ENCODE measurements around the gene LNX2.

LNX2 gene

DNA sequence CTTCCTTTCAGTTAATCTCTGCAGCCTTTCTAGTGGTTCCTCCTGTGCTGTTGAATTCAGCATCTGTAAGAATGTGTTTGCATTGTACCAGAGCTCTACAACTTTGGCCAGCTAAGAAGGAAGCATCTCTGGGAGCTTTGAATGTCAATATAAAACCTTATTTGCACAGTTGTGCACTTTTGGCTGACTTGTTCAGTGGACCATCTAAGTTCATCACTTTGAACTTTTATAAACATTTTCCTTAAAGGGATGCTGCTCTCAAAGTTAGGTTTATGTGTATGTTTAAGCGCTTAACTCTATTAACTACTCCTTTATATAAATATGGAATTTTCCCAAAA is 16.9 kb upstream of the LNX2 start:
- TF ChIP-seq, protein P1, sequence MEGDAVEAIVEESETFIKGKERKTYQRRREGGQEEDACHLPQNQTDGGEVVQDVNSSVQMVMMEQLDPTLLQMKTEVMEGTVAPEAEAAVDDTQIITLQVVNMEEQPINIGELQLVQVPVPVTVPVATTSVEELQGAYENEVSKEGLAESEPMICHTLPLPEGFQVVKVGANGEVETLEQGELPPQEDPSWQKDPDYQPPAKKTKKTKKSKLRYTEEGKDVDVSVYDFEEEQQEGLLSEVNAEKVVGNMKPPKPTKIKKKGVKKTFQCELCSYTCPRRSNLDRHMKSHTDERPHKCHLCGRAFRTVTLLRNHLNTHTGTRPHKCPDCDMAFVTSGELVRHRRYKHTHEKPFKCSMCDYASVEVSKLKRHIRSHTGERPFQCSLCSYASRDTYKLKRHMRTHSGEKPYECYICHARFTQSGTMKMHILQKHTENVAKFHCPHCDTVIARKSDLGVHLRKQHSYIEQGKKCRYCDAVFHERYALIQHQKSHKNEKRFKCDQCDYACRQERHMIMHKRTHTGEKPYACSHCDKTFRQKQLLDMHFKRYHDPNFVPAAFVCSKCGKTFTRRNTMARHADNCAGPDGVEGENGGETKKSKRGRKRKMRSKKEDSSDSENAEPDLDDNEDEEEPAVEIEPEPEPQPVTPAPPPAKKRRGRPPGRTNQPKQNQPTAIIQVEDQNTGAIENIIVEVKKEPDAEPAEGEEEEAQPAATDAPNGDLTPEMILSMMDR (conservative IDR thresholded peaks at IDR 0.05): no peak

DNA sequence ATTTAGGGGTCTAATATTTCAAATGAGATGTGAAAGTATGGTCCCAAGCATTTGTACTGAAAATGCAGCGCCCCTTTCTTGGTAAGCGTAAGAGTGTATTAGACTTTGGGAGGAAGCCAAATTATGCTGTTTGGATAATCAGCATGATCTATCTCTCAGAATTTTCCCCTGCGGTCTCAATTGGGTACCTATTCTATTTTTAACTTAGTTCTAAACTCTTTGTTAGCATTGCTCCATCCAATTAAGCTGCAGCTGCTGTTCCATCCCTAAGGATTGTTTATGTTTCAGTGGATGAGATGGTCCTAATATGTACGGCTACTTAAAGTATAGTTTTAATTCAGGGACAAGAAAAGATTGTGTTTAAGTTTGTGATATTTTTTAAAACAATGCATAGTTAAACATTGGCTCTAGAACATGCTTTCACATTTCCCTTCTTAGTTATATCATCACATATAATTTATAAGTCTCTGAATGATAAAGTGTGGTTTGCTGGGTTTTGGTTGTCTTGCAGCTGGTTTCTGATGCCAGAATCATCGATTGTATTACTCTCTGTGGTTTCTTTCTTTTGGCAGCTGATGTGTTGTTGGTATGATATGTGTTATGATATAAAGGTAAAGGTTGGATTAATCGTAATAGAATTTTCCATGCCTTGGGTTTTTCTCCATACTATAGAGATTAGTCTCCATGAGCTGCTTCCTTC is 16.4 kb upstream of the LNX2 start:
- H3K27ac ChIP-seq: peak overlapping the region; percentile 49
- TF ChIP-seq, protein P1 (conservative IDR thresholded peaks at IDR 0.05): no peak

More for the DNA sequence above, 16.9 kb upstream of the LNX2 start:
- peak overlapping the region; percentile 49 for H3K27ac ChIP-seq

DNA sequence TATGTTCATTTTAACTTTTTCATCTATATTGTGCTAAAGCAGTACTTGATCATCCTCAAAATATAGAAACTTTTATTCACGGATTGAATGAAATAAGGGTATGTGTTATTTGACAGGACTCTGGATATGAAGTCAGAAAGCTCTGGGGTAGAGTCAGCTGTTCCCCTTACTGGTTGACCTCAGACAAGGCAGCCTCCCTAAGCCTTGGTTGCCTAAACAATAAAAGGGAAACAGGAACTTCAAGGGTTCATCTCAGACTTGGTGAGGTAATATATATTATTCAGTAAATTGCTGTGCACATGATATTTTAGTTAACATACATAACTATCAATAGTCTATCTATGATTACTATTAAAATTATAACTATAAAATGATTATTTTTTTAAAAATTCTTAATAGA is 14.9 kb upstream of the LNX2 start:
- no peak overlapping the region for H3K27ac ChIP-seq
- TF ChIP-seq, protein P1 (conservative IDR thresholded peaks at IDR 0.05): no peak

DNA sequence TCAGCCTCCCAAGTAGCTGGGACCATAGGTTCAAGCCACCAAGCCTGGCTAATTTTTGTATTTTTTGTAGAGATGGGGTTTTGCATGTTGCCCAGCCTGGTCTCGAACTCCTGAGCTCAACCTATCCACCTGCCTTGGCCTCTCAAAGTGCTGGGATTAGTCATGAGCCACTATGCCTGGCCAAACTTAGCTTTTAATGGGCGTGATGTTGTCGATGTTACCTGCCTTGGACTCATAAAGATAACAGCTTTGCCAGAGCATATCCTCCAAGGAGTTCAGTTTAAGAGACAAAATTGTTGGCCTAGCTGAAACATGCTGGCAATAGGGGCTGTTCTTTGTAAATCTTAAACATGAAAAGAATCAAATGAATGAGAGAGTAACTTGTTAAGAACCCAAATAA is 14.5 kb upstream of the LNX2 start:
- TF ChIP-seq, protein P1 (conservative IDR thresholded peaks at IDR 0.05): no peak
- H3K27ac ChIP-seq: no peak overlapping the region

DNA sequence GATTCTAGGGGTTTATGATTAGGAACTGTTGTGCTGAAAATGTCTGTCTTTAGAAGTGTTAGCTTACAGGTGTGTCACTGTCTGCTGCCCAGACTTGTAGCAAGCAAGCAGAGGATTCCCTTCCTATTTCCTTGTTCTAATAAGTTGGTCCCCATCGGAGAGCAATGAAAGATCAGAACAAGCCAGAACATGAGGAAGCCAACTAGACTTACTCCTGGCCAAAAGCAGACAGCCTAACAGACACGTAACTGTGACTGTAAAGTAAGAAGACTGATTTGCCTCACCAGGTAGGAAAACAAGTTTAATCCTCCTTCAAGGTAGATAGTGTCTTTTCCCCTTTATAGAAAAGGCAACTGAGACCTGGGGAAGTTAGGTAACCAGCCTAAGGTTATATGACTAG is 13.9 kb upstream of the LNX2 start:
- TF ChIP-seq, protein P1 (conservative IDR thresholded peaks at IDR 0.05): no peak
- no peak overlapping the region for H3K27ac ChIP-seq

DNA sequence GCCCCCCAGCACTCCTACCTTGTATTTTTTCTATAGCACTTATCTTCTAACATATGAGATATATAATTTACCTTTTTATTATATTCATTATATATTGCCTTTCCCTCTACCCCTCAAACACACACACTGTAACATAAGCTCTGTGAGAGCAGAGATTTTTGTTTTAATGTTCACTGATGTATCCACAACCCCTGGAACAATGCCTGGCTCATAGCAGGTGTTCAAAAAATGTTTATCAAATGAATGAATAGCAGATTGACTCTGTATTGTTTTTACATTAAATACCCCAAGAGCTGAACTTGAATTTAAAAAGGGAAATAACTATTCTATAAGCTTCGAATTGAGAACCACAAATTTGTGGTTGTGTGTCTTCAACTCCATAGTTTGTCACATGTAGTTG is 12.3 kb upstream of the LNX2 start:
- H3K27ac ChIP-seq: no peak overlapping the region
- TF ChIP-seq, protein P1 (conservative IDR thresholded peaks at IDR 0.05): no peak

DNA sequence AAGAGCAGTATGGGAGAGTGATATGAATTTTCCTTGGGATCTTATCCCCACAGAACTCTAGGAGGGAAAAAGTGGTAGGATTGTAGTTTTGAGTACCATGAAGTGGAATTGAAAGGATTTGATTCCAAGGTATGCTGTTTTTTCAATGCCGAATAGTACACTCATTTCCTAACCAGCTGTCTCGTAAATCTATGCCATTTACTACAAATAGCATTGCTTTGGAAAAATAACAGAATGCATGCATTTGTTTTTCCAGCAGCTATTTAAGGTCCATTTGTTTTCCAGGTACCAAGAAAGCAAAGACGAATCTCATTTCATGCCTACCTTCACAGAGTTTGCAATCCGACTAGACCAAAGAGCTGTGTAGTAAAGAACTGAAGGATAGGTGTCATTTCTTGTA is 11.9 kb upstream of the LNX2 start:
- TF ChIP-seq, protein P1 (conservative IDR thresholded peaks at IDR 0.05): no peak
- no peak overlapping the region for H3K27ac ChIP-seq
